GM12878 (cell line): ENCODE results near the gene SHB. TPM values are rescaled to one million over a fixed set of nuclear protein-coding genes. Genes with fewer than 3 reads are reported as not detected.

ENCODE experiments used
- ASH2L ChIP-seq: fragments of 300-600, 200-600 bp; sonication (generic); IDR thresholded peaks from 2 replicates; pipeline ENCODE4 v1.6.1; 2017; ENCODE audit warnings: low read depth, mild to moderate bottlenecking, borderline replicate concordance
- SREBF1 ChIP-seq: IDR thresholded peaks from 2 replicates; pipeline ENCODE4 v1.6.1; 2012; ENCODE audit warnings: mild to moderate bottlenecking, low read length
- YY1 ChIP-seq: IDR thresholded peaks from 2 replicates; pipeline ENCODE4 v1.6.1; 2011; ENCODE audit warnings: low read depth, mild to moderate bottlenecking, low read length
- polyA plus RNA-seq, 11 experiments: library from polyadenylated mRNA; depleted of rRNA in 4 of 11; unstranded in 6 of 11; stranded (reverse) in 5 of 11; fragments of >200 nt; fragmentation: Nextera tagmentation in 4 of 11; fragmentation: Illumina TruSeq in 1 of 11; extraction: Ambion mirVana in 4 of 11; extraction: Trizol in 1 of 11; gene quantifications; 1 replicate in 1 of 11; 2 replicates in 10 of 11; pipeline versions ENCODE4 v1.2.1 to v1.2.3, GENCODE V29; 2011 to 2016; ENCODE audit warnings: inconsistent platforms in 2 of 11, missing spikeins in 2 of 11, low read depth in 1 of 11
- total RNA-seq, 4 experiments: library from RNA; depleted of rRNA in 3 of 4; stranded (reverse); fragments of >200 nt in 3 of 4; fragmentation: Illumina TruSeq in 1 of 4; extraction: Trizol in 1 of 4; gene quantifications; 2 replicates each; pipeline versions ENCODE4 v1.2.1 to v1.2.3, GENCODE V29; 2013 to 2021
- TF ChIP-seq, protein P1 (sequence below): fragments of 450-650 bp; IDR thresholded peaks from 2 replicates; pipeline ENCODE4 v1.6.1; 2017; ENCODE audit warnings: mild to moderate bottlenecking, moderate library complexity
- TF ChIP-seq, protein P2 (sequence below): fragments of 450-650 bp; formaldehyde crosslinking; IDR thresholded peaks from 2 replicates; pipeline ENCODE4 v1.4.0; 2022; ENCODE audit warnings: mild to moderate bottlenecking, moderate library complexity

Gene SHB
- total and polyA plus RNA-seq, 10 of the 15 experiments (the other 5 are each of a cell fraction or from before 2014, with no cell fraction given), result 0.29 to 6.2 (median 1.3) TPM

DNA sequence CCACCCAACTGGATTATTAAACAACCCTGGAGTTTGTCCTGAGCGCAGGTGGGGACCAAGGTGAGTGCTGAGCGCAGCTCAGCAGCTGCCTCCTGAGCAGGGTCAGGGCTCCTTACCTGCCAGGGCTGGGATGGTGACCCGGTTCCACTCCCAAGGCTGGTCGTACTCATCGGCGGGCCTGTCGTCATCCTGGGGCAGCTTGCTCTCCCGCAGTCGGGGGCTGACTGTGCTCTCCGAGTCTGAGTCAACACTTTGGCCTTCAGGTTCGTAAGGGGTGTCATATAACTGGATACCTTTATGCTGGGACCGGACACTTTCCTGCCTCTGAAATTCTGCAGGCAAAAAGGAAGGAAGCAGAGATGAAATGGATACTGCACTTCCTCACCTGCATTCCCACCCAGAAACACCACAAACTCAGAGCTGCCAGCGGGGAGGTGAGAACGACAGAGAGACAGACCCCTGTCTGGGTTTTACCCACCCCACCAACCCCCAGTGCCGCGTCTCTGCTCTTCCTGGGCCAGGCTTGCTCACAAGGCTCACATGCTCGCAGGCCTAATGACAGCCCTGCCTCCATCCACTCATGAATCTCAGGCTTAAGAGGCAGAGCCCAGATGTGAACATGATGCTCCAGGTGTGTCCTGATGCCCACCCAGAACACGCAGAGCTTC lies 94.4 kb downstream of the SHB start (continued):
- TF ChIP-seq SREBF1 (no peak), YY1 (no peak), ASH2L (no peak)
- TF ChIP-seq, protein P1, sequence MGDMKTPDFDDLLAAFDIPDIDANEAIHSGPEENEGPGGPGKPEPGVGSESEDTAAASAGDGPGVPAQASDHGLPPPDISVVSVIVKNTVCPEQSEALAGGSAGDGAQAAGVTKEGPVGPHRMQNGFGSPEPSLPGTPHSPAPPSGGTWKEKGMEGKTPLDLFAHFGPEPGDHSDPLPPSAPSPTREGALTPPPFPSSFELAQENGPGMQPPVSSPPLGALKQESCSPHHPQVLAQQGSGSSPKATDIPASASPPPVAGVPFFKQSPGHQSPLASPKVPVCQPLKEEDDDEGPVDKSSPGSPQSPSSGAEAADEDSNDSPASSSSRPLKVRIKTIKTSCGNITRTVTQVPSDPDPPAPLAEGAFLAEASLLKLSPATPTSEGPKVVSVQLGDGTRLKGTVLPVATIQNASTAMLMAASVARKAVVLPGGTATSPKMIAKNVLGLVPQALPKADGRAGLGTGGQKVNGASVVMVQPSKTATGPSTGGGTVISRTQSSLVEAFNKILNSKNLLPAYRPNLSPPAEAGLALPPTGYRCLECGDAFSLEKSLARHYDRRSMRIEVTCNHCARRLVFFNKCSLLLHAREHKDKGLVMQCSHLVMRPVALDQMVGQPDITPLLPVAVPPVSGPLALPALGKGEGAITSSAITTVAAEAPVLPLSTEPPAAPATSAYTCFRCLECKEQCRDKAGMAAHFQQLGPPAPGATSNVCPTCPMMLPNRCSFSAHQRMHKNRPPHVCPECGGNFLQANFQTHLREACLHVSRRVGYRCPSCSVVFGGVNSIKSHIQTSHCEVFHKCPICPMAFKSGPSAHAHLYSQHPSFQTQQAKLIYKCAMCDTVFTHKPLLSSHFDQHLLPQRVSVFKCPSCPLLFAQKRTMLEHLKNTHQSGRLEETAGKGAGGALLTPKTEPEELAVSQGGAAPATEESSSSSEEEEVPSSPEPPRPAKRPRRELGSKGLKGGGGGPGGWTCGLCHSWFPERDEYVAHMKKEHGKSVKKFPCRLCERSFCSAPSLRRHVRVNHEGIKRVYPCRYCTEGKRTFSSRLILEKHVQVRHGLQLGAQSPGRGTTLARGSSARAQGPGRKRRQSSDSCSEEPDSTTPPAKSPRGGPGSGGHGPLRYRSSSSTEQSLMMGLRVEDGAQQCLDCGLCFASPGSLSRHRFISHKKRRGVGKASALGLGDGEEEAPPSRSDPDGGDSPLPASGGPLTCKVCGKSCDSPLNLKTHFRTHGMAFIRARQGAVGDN, result no peak
- TF ChIP-seq, protein P2, sequence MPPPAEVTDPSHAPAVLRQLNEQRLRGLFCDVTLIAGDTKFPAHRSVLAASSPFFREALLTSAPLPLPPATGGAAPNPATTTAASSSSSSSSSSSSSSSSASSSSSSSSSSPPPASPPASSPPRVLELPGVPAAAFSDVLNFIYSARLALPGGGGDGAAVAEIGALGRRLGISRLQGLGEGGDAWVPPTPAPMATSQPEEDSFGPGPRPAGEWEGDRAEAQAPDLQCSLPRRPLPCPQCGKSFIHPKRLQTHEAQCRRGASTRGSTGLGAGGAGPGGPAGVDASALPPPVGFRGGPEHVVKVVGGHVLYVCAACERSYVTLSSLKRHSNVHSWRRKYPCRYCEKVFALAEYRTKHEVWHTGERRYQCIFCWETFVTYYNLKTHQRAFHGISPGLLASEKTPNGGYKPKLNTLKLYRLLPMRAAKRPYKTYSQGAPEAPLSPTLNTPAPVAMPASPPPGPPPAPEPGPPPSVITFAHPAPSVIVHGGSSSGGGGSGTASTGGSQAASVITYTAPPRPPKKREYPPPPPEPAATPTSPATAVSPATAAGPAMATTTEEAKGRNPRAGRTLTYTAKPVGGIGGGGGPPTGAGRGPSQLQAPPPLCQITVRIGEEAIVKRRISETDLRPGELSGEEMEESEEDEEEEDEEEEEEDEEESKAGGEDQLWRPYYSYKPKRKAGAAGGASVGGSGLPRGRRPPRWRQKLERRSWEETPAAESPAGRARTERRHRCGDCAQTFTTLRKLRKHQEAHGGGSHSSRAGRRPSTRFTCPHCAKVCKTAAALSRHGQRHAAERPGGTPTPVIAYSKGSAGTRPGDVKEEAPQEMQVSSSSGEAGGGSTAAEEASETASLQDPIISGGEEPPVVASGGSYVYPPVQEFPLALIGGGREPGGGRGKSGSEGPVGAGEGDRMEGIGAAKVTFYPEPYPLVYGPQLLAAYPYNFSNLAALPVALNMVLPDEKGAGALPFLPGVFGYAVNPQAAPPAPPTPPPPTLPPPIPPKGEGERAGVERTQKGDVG (CRISPR knock-in tag), result no peak
